Endothelial cell of umbilical vein (primary cell): ENCODE measurements around the gene DNHD1. TPM values are rescaled to one million over a fixed set of nuclear protein-coding genes. Genes with fewer than 3 reads are reported as not detected.

Source experiments
- BruUV-seq: library from RNA; stranded (reverse); fragments of 400-500 nt; replicated peaks from 2 replicates; lab custom pipeline; 2021; lab: Mats Ljungman, UMichigan
- CTCF ChIA-PET: fragments of 300-600, 350-600 bp; sonication (Branson Sonifier 250); formaldehyde crosslinking; loops from one replicate; lab custom pipeline; 2021; ENCODE audit warnings: antibody characterized with exemption, inconsistent platforms; lab: Charles Lee
- POLR2A ChIA-PET: fragments of 300-600, 350-600 bp; sonication (Branson Sonifier 250); formaldehyde crosslinking; loops from one replicate; lab custom pipeline; 2021; ENCODE audit warnings: antibody characterized with exemption, inconsistent platforms; lab: Charles Lee
- DNase-seq: peaks from one replicate; pipeline ENCODE4 v3.0.0-alpha.2; 2011; ENCODE audit warnings: low read depth, low spot score
- FAIRE-seq: peaks from 2 replicates; lab custom pipeline; 2011; peaks lifted over from hg19 to GRCh38; lab: Jason Lieb, UNC
- H2AFZ ChIP-seq: 2 replicates; pipeline ENCODE4 v1.6.0; 2012; ENCODE audit warnings: low read depth, low read length, control low read depth, inconsistent platforms
- H3K27ac ChIP-seq: 2 replicates; pipeline ENCODE4 v1.5.1; 2011; ENCODE audit warnings: low read depth, mild to moderate bottlenecking, control low read depth, low read length, moderate library complexity; ENCODE audit not compliant: insufficient read depth
- H3K27me3 ChIP-seq, 2 experiments: 2 replicates each; pipeline versions ENCODE4 v1.6.0 to v1.6.1; 2011; ENCODE audit warnings: low read length in 2 of 2, mixed read lengths in 1 of 2; ENCODE audit not compliant: control insufficient read depth in 2 of 2, insufficient read depth in 2 of 2
- H3K36me3 ChIP-seq, 2 experiments: 2 replicates in 1 of 2; 3 replicates in 1 of 2; pipeline ENCODE4 v1.5.1; 2011; ENCODE audit warnings: low read length in 2 of 2, mild to moderate bottlenecking in 1 of 2, moderate library complexity in 1 of 2; ENCODE audit not compliant: control insufficient read depth in 2 of 2, insufficient read depth in 2 of 2; ENCODE audit errors: extremely low read depth in 1 of 2
- H3K4me1 ChIP-seq: 3 replicates; pipeline ENCODE4 v1.5.1; 2011; ENCODE audit warnings: mild to moderate bottlenecking, low read length; ENCODE audit not compliant: control insufficient read depth, insufficient read depth; ENCODE audit errors: extremely low read depth
- H3K4me2 ChIP-seq: 2 replicates; pipeline ENCODE4 v1.6.1; 2011; ENCODE audit warnings: low read length, control low read depth, mixed read lengths; ENCODE audit not compliant: insufficient read depth
- H3K4me3 ChIP-seq, 3 experiments: fragments of 200-600 bp in 1 of 3; sonication (generic), shearing (Covaris generic) in 1 of 3; replicated peaks in 1 of 3; 2 replicates each; pipeline ENCODE4 v1.5.1; 2011 to 2016; ENCODE audit warnings: control low read depth in 3 of 3, low read length in 3 of 3, mild to moderate bottlenecking in 2 of 3, inconsistent platforms in 1 of 3, low read depth in 1 of 3, moderate library complexity in 1 of 3; ENCODE audit not compliant: insufficient read depth in 1 of 3
- H3K79me2 ChIP-seq: 2 replicates; pipeline ENCODE4 v1.6.0; 2012; ENCODE audit warnings: low read length, inconsistent platforms; ENCODE audit not compliant: control insufficient read depth, insufficient read depth
- H3K9ac ChIP-seq: replicated peaks from 2 replicates; pipeline ENCODE3; 2011; ENCODE audit warnings: low read length, control low read depth; ENCODE audit not compliant: insufficient read depth; ENCODE audit errors: extremely low read depth
- H3K9me1 ChIP-seq: replicated peaks from 3 replicates; pipeline ENCODE4 v1.6.0; 2011; ENCODE audit warnings: mild to moderate bottlenecking, low read length; ENCODE audit not compliant: control insufficient read depth, insufficient read depth; ENCODE audit errors: extremely low read depth
- H3K9me3 ChIP-seq: replicated peaks from 2 replicates; pipeline ENCODE4 v1.5.1; 2012; ENCODE audit warnings: low read length, inconsistent platforms; ENCODE audit not compliant: control insufficient read depth, insufficient read depth
- H4K20me1 ChIP-seq: replicated peaks from 2 replicates; pipeline ENCODE3; 2011; ENCODE audit warnings: mild to moderate bottlenecking, low read length; ENCODE audit not compliant: control insufficient read depth, insufficient read depth; ENCODE audit errors: extremely low read depth
- CTCF ChIP-seq, 2 donors: IDR thresholded peaks; 1 replicate in 1 of 2; 2 replicates in 1 of 2; pipeline ENCODE4 v1.5.1; 2011; ENCODE audit warnings: low read length in 2 of 2, mild to moderate bottlenecking in 2 of 2, moderate library complexity in 2 of 2, control low read depth in 1 of 2, inconsistent platforms in 1 of 2, low read depth in 1 of 2; ENCODE audit not compliant: insufficient read depth in 1 of 2; ENCODE audit errors: extremely low read depth in 1 of 2
- EZH2 ChIP-seq: IDR thresholded peaks from 2 replicates; pipeline ENCODE4 v1.6.1; 2012; ENCODE audit warnings: borderline replicate concordance, low read depth, mild to moderate bottlenecking, moderate library complexity, low read length, inconsistent platforms; ENCODE audit not compliant: severe bottlenecking
- FOS ChIP-seq: IDR thresholded peaks from 2 replicates; pipeline ENCODE4 v1.6.1; 2011; ENCODE audit warnings: mild to moderate bottlenecking, low read length, moderate library complexity, borderline replicate concordance; ENCODE audit not compliant: insufficient read depth
- GATA2 ChIP-seq: IDR thresholded peaks from 2 replicates; pipeline ENCODE4 v1.7.0; 2011; ENCODE audit warnings: low read depth, mild to moderate bottlenecking, moderate library complexity, mixed read lengths, low read length; ENCODE audit not compliant: insufficient read length, insufficient read depth
- JUN ChIP-seq: IDR thresholded peaks from 2 replicates; pipeline ENCODE4 v1.6.1; 2011; ENCODE audit warnings: borderline replicate concordance, low read depth; ENCODE audit not compliant: insufficient read length, insufficient read depth
- MAX ChIP-seq: IDR thresholded peaks from 2 replicates; pipeline ENCODE4 v1.6.1; 2011; ENCODE audit not compliant: insufficient read depth, insufficient read length
- MYC ChIP-seq: IDR thresholded peaks from one replicate; pipeline ENCODE4 v1.6.1; 2011; ENCODE audit warnings: mild to moderate bottlenecking, low read depth, low read length
- POLR2A ChIP-seq: IDR thresholded peaks from 2 replicates; pipeline ENCODE4 v1.6.1; 2012; ENCODE audit warnings: low read depth, mild to moderate bottlenecking, control low read depth, low read length
- POLR2AphosphoS5 ChIP-seq: IDR thresholded peaks from 2 replicates; pipeline ENCODE4 v1.6.1; 2012; ENCODE audit warnings: low read depth, mild to moderate bottlenecking, control low read depth, low read length, moderate library complexity; ENCODE audit not compliant: insufficient read depth
- dilution Hi-C: fragments of 300-500 bp; cut with MboI; formaldehyde crosslinking; loops from one replicate; pipeline ENCODE4 v1.15.0; 2019; ENCODE audit warnings: low sequenced_read_pairs; ENCODE audit not compliant: extremely low pct_ligation_motif_present
- intact Hi-C: fragments of 100-400 bp; cut with micrococcal nuclease; formaldehyde crosslinking; loops from one replicate; pipeline ENCODE4 v1.10.0; 2022
- polyA plus RNA-seq, 4 experiments: library from polyadenylated mRNA; depleted of rRNA in 3 of 4; stranded (reverse) in 3 of 4; unstranded in 1 of 4; fragments of >200 nt; gene quantifications; 2 replicates each; pipeline versions ENCODE4 v1.2.1 to v1.2.3, GENCODE V29; 2011 to 2012; ENCODE audit warnings: missing spikeins in 1 of 4
- total RNA-seq: library from RNA; stranded (reverse); gene quantifications from 2 replicates; pipeline ENCODE4 v1.2.3, GENCODE V29; 2021

DNHD1 gene
- total and polyA plus RNA-seq, 2 donors (not counting 3 experiments of a cell fraction or from before 2014, with no cell fraction given), result 3.7 to 8.6 TPM

DNA sequence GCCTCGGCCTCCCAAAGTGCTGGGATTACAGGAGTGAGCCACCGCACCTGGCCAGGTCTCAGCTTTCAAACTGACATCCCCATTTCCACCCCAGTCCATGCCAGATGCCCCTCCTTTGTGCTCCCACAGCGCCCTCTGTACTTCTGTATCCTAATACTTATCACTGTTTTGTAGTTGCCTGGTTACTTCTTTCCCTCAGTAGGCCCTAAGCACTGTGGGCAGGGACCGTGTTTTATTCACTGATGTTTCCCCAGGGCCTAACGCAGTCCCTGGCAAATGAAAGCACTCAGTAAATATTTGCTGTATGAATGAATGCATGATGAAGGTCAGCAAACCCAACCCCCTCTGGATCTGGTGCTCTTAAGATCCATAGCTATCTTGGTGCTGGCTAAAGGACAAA lies 21.1 kb upstream of the DNHD1 start:
- dilution Hi-C loops (no loop called here), intact Hi-C loops (loop anchor here (2.0 kb wide), 1 partner anchor 143 kb away; the partner anchor contains the start of gene TPP1)
- TF ChIP-seq FOS (no peak), POLR2A (peak; percentile 1), POLR2AphosphoS5 (no peak), MYC (no peak), CTCF (IDR thresholded peaks at IDR 0.05; ENCODE audit: extremely low read depth in 1 of 2, insufficient read depth in 1 of 2, low read depth in 1 of 2, low read length in 2 of 2) (no peak)
- no TSS peak for BruUV-seq
- Histone ChIP-seq H3K4me2 (no peak overlapping the region), H3K9ac (no peak overlapping the region), H2AFZ (no peak overlapping the region), H3K4me3 (no peak overlapping the region), H3K27ac (no peak overlapping the region), H3K79me2 (peaks cover 21% of the 10 kb centered on the region), H3K27me3 (no peaks in the 10 kb centered on the region), H4K20me1 (no peaks in the 10 kb centered on the region), H3K4me1 (peaks cover 20% of the 10 kb centered on the region), H3K9me1 (no peaks in the 10 kb centered on the region), H3K36me3 (peaks cover 2 to 16% of the 10 kb centered on the region in 2 experiments), H3K9me3 (no peaks in the 10 kb centered on the region)
- POLR2A ChIA-PET, result no interaction called here
- FAIRE-seq (no peak), DNase-seq (no peak)
- CTCF ChIA-PET, result interaction anchor here (0.8 to 3.5 kb wide), 4 partner anchors 30 to 97 kb away, joined by 3 to 32 read pairs (median 7); no protein-coding TSS in a partner anchor

GRCh38 chr11:6476571-6476970 lies 20.5 kb upstream of the DNHD1 start:
- no TSS peak for BruUV-seq
- H4K20me1 ChIP-seq, result no peaks in the 10 kb centered on the region
- peaks cover 20% of the 10 kb centered on the region for H3K4me1 ChIP-seq
- H3K79me2 ChIP-seq, result peaks cover 22% of the 10 kb centered on the region
- H3K36me3 ChIP-seq, result peaks cover 2 to 16% of the 10 kb centered on the region in 2 experiments
- no peak overlapping the region for H2AFZ ChIP-seq
- DNase-seq, result no peak
- TF ChIP-seq POLR2AphosphoS5 (no peak), POLR2A (no peak), CTCF (IDR thresholded peaks at IDR 0.05; ENCODE audit: extremely low read depth in 1 of 2, insufficient read depth in 1 of 2, low read depth in 1 of 2, low read length in 2 of 2) (no peak), GATA2 (no peak), MAX (no peak), EZH2 (no peak), MYC (no peak), JUN (no peak), FOS (no peak)
- H3K4me3 ChIP-seq, result no peak overlapping the region
- H3K9ac ChIP-seq, result no peak overlapping the region
- dilution Hi-C loops, result no loop called here
- H3K9me3 ChIP-seq, result no peaks in the 10 kb centered on the region
- no peak overlapping the region for H3K4me2 ChIP-seq
- no peaks in the 10 kb centered on the region for H3K9me1 ChIP-seq
- intact Hi-C loops, result no loop called here
- POLR2A ChIA-PET, result no interaction called here
- no peaks in the 10 kb centered on the region for H3K27me3 ChIP-seq
- no peak overlapping the region for H3K27ac ChIP-seq
- CTCF ChIA-PET, result interaction anchor here (0.8 to 2.1 kb wide), 3 partner anchors 29 to 97 kb away, joined by 3 to 8 read pairs (median 6); no protein-coding TSS in a partner anchor
- FAIRE-seq, result no peak
